HS-5 (cell line): ENCODE results near the gene APOL6.
A peak's percentile ranks its signal among the peaks of the same experiment; 100 is the strongest.
"Not testable (repeated sequence)": the region's sequence is repeated elsewhere in the genome, so short reads cannot be mapped to it uniquely, and the experiment has no call there.

Source experiments
- DNase-seq: peaks from one replicate; pipeline ENCODE4 v3.0.0-alpha.2; 2012; ENCODE audit warnings: low read depth

The APOL6 gene

GRCh38 chr22:35618427-35619223 lies 29.6 kb upstream of the APOL6 start:
- DNase-seq, result no peak

DNA sequence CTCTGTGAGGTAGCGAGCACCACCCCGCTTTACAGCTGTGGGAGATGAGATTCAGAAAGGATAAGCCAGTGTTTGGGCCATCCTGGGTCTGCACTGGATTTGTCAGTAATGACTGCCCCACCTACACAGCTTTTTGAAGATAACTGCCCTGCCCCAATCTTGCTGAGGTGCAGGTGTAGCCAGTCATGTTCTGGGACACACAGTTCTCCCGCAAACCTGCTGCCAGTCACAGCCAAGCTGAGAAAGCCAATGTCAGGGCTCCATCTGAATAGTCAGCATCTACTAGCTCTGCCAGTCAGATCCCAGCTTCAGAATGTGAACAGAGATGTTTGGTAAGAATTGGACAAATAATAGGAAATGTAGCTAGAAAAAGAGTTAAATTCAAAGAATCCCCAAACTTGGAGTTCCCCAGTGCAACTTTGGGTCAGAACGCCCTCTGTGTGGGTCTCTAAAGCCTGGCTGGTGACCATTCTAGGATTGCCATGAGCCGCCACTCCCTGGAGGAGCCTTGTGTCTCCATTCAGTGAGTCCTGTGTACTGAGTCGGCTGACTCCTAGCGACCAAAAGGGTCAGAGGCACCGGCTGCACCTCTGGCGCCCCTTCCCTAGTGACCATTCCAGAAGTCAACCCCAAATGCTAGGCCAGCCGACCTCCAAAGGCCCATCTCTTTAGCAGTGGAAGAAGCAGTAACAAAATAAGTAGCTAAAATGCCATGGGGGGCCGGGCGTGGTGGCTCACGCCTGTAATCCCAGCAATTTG lies 28.7 kb upstream of the APOL6 start:
- DNase-seq, result no peak

GRCh38 chr22:35620624-35621251 lies 27.5 kb upstream of the APOL6 start:
- DNase-seq, result no peak

- DNase-seq, result no peak
Measured at GRCh38 chr22:35621451-35621850, 26.8 kb upstream of the APOL6 start.

DNA sequence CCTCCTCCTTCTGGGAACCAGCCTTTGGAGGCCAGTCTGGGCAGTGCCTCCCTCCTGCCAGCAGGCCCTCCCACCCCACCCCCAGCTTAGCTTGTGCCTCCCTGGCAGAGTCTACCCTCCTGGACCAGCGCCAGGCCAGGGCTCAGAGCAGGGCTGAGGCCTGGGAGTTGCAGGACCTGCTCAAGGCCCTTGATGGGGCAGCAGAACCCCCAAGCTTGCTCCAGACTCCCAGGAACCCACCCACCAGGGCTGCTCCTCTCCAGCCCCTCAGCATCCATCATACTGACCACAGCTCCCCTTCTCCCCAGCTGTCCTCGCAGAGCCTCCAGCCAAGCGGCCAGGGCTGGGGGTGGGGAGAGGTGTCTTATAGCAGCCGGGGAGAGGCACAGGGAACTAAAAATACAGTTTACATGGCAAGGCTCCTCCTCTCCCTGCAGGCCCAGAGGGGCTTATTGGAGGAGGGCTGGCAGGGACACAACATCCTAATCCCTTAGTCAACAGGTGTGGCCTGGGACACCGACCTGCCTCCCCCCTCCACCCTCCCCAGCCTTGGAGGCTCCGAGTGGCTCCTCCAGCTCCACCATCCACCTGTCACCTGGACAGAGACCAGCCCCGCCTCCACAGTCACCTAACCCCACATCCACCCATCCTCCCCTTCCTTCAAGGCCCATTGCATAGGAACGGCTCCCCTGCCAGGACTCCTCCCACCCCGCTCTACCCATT lies 25.9 kb upstream of the APOL6 start:
- no peak for DNase-seq

DNA sequence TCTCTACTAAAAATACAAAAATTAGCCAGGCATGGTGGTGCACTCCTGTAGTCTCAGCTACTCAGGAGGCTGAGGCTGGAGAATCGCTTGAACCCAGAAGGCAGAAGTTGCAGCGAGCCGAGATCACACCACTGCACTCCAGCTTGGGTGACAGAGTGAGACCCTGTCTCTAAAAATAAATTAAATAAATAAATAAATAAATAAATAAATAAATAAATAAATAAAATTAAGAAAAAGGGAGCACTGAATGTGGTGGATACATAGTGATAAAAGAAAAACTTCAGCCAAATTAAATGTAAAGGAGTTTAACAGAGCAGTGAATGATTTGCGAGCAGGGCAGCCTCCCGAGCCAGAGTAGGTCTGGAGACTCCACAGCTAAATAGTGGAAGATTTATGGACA lies 24.4 kb upstream of the APOL6 start:
- not testable (repeated sequence) for DNase-seq

GRCh38 chr22:35624547-35624946 lies 23.7 kb upstream of the APOL6 start:
- no peak for DNase-seq

- no peak for DNase-seq
Measured at GRCh38 chr22:35625763-35626432, 22.3 kb upstream of the APOL6 start.

- DNase-seq, result peak; percentile 92
Measured at GRCh38 chr22:35627267-35628041, 20.8 kb upstream of the APOL6 start.

DNA sequence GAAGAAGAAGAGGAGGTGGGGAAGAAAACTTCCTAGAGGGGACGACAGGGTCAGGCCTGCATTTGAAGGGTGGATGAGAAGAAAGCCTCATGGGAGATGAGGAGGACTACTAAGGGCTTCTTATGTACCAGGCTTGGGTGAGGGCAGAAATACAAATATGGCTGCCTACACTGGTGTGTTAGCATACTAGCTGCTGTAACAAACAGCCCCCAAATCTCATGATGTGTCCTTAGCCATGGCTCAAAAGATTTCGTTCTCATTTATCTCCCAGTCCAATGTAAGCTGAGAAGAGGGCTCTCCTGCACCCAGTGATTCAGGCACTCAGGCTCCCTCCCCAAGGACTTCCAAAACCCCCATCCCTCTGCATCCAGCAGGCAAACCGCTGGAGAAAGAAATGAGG lies 19.5 kb upstream of the APOL6 start:
- DNase-seq, result no peak

- DNase-seq, result peak; percentile 98
Measured at GRCh38 chr22:35629406-35630216, 18.6 kb upstream of the APOL6 start.

DNA sequence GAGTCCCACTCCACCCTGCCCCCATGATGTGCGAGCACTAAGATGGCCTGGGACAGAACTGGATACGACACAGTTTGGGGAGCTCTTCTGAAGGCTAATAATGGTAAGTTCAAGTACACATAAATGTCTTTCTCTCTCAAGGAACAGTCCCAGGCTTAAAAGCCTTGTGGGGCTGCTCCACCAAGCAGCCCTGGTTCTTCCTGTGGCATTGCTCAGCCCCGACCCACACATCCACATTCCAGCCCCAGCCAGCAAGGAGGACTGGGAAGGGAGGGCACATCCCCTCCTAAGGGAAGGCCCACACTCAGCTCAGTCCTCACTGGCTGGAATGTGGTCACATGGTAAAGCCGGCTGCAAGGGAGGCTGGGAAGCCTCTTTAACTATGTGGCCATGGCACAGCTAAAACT lies 17.9 kb upstream of the APOL6 start:
- no peak for DNase-seq

GRCh38 chr22:35630891-35631290 lies 17.4 kb upstream of the APOL6 start:
- DNase-seq, result no peak

GRCh38 chr22:35631597-35631996 lies 16.6 kb upstream of the APOL6 start:
- DNase-seq, result no peak

DNA sequence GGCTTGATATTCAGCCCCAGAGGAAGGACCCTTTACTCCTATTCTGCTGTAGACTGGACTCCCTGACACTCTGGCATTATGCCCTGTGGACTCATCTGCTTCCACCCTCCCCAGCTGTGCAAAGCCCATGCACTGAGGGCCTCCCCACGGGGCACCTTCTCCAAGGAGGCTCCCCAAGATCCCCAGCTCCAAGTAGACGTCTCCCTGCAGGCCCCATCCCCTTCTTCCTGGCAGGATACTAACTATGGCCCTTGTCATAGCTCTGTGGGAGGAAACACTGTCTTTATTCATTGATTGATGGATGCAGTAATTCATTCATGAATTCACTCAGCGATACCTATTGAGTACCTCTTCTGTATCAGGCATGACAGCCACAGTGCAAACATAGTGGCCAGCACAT lies 15.3 kb upstream of the APOL6 start:
- no peak for DNase-seq

DNA sequence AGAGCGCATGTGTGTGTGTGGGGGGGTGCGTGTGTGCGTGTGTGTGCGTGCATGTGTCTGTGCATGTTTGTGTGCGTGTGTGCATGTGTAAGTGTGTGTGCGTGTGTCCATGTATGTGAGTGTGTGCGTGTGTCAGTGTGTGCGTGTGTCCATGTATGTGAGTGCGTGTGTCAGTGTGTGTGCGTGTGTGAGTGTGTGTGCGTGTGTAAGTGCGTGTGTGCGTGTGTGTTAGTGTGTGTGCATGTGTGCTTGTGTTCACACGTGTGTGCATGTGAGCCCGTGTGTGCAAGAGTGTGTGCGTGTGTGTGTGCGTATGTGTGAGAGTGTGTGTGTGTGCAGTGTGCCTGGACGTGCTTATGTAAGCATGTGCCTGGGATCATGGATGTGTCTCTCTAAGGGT lies 14.7 kb upstream of the APOL6 start:
- no peak for DNase-seq

DNA sequence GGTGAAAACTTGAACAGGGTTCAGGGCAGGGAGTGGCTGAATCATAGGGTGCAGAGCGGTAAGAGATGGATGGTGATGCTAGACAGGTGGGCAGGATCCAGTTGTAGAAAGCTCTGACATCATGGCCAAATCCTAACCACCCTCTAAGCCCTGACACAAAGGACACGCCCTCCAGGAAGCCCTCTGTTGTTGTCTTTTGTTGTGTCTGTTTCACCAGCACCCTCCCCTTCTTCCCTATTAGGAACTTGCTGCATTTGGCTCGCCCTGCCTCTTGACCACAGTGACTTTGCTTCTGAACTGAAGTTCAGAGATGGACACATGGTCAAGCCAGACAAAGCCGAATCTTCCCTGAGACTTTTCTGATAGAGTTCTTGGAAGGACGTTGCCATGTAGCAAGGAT lies 14.2 kb upstream of the APOL6 start:
- no peak for DNase-seq

GRCh38 chr22:35634943-35635540 lies 13.2 kb upstream of the APOL6 start:
- no peak for DNase-seq

- no peak for DNase-seq
Measured at GRCh38 chr22:35637254-35637653, 11.0 kb upstream of the APOL6 start.

- no peak for DNase-seq
Measured at GRCh38 chr22:35638001-35638400, 10.2 kb upstream of the APOL6 start.
